Breast epithelium (tissue), 3 donors: ENCODE measurements around the gene SRMS.

Experiments used
- POLR2AphosphoS5 ChIP-seq, 3 donors: sonication (generic); formaldehyde crosslinking; IDR thresholded peaks; one replicate each; pipeline ENCODE4 v1.6.1; 2017; ENCODE audit warnings: antibody characterized with exemption in 3 of 3
- TF ChIP-seq, protein P1 (sequence below), 3 donors: fragments of 450-650 bp; IDR thresholded peaks; one replicate each; pipeline ENCODE4 v1.5.1; 2016 to 2017; ENCODE audit warnings: antibody characterized with exemption in 3 of 3, mild to moderate bottlenecking in 3 of 3, moderate library complexity in 3 of 3

DNA sequence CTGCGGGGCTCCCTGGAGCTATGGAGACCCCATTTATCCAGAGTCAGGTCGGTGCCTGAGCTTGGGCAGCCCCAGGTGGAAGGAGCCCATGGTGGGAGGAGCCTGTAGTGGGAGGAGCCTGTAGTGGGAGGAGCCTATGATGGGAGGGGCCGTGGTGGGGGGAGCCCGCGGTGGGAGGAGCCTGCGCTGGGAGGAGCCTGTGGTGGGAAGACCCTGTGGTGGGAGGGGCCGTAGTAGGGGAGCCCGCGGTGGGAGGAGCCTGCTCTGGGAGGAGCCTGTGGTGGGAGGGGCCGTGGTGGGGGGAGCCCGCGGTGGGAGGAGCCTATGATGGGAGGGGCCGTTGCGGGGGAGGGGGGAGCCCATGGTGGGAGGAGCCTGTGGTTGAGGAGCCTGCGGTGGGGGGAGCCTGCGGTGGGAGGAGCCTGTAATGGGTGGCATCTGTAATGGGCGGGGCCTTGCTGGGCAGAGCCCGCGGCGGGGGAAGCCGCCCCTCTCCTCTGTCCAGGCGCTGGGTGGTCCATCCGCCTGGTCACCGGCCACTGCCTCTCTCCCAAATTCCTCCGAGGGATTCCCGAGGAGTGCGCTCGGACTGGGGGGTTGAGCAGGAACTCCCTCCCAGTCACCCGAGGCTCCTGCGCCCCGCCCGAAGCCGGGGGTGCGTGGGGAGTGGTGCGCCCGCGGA lies 5.8 kb upstream of the SRMS start:
- TF ChIP-seq, protein P1, sequence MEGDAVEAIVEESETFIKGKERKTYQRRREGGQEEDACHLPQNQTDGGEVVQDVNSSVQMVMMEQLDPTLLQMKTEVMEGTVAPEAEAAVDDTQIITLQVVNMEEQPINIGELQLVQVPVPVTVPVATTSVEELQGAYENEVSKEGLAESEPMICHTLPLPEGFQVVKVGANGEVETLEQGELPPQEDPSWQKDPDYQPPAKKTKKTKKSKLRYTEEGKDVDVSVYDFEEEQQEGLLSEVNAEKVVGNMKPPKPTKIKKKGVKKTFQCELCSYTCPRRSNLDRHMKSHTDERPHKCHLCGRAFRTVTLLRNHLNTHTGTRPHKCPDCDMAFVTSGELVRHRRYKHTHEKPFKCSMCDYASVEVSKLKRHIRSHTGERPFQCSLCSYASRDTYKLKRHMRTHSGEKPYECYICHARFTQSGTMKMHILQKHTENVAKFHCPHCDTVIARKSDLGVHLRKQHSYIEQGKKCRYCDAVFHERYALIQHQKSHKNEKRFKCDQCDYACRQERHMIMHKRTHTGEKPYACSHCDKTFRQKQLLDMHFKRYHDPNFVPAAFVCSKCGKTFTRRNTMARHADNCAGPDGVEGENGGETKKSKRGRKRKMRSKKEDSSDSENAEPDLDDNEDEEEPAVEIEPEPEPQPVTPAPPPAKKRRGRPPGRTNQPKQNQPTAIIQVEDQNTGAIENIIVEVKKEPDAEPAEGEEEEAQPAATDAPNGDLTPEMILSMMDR (IDR thresholded peaks at IDR 0.05), result no peak
- TF ChIP-seq POLR2AphosphoS5 (IDR thresholded peaks at IDR 0.05), result peak in 1 of 3 donors; percentile 11
